GM21390 (cell line): ENCODE measurements around the gene ACOT7.

Experiments used
- ATAC-seq: cut with Tn5 transposase; IDR thresholded peaks from one replicate; pipeline ENCODE4 v1.9.1; 2021; ENCODE audit not compliant: unreplicated experiment

The ACOT7 gene

GRCh38 chr1:6424619-6425593 lies 31.3 kb upstream of the ACOT7 start, which contains the start of gene ESPN:
Gene ESPN, plus strand, starts transcription at chr1:6424776. Its CDS starts 180 bp downstream, at chr1:6424956.
- no peak for ATAC-seq

- no peak for ATAC-seq
These were observed 30.5 kb upstream of the ACOT7 start for GRCh38 chr1:6424000-6424565.

GRCh38 chr1:6423321-6423999 lies 29.9 kb upstream of the ACOT7 start:
- no peak for ATAC-seq

- ATAC-seq: no peak
These were observed 27.7 kb upstream of the ACOT7 start for GRCh38 chr1:6421266-6421665.

GRCh38 chr1:6420454-6421042 lies 27.0 kb upstream of the ACOT7 start:
- no peak for ATAC-seq

- ATAC-seq: no peak
These were observed 26.4 kb upstream of the ACOT7 start, which contains the start of gene HES2 for GRCh38 chr1:6419804-6420453. Gene HES2, minus strand, starts transcription at chr1:6419919. Its CDS starts 99 bp downstream, at chr1:6419820.

GRCh38 chr1:6419397-6419803 lies 25.8 kb upstream of the ACOT7 start:
- ATAC-seq: no peak

GRCh38 chr1:6418668-6419396 lies 25.3 kb upstream of the ACOT7 start:
- ATAC-seq: no peak

GRCh38 chr1:6417961-6418667 lies 24.5 kb upstream of the ACOT7 start:
- no peak for ATAC-seq

- ATAC-seq: no peak
These were observed 23.3 kb upstream of the ACOT7 start for GRCh38 chr1:6416906-6417305.

GRCh38 chr1:6416295-6416656 lies 22.7 kb upstream of the ACOT7 start:
- ATAC-seq: no peak

GRCh38 chr1:6414881-6415626 lies 21.5 kb upstream of the ACOT7 start:
- no peak for ATAC-seq

- peak; percentile 86 for ATAC-seq
These were observed 20.9 kb upstream of the ACOT7 start for GRCh38 chr1:6414443-6414844.

GRCh38 chr1:6412896-6413295 lies 19.3 kb upstream of the ACOT7 start:
- ATAC-seq: no peak

GRCh38 chr1:6410248-6410893 lies 16.8 kb upstream of the ACOT7 start:
- no peak for ATAC-seq

- ATAC-seq: no peak
These were observed 16.2 kb upstream of the ACOT7 start for GRCh38 chr1:6409733-6410132.

- no peak for ATAC-seq
These were observed 15.5 kb upstream of the ACOT7 start for GRCh38 chr1:6409053-6409452.

GRCh38 chr1:6408023-6408422 lies 14.5 kb upstream of the ACOT7 start:
- ATAC-seq: no peak
